GM12878 (cell line): ENCODE results near the gene CCDC195. TPM values are rescaled to one million over a fixed set of nuclear protein-coding genes. Genes with fewer than 3 reads are reported as not detected.

Experiments used
- ATAC-seq: fragments of 200-7000 bp; cut with Tn5 transposase; 3 replicates; pipeline ENCODE4 v1.9.1; 2020; ENCODE audit warnings: mild to moderate bottlenecking, moderate library complexity
- BruUV-seq: library from RNA; stranded (reverse); fragments of 400-500 nt; replicated peaks from 2 replicates; lab custom pipeline; 2021; lab: Mats Ljungman, UMichigan
- CTCF ChIA-PET: fragments of 300-600 bp; sonication (Branson Sonifier 250); formaldehyde crosslinking; extraction: SDS; loops from one replicate; lab custom pipeline; 2021; ENCODE audit warnings: inconsistent platforms; lab: Yijun Ruan, JAX
- POLR2A ChIA-PET: fragments of 350-600 bp; formaldehyde crosslinking; extraction: SDS; loops from one replicate; lab custom pipeline; 2021; ENCODE audit warnings: inconsistent platforms; lab: Charles Lee
- RAD21 ChIA-PET: fragments of 300-600 bp; sonication (Branson Sonifier 250); formaldehyde crosslinking; loops from one replicate; lab custom pipeline; 2023; ENCODE audit warnings: antibody characterized with exemption; ENCODE audit not compliant: unreplicated experiment; lab: Charles Lee
- SMC1A ChIA-PET: fragments of 300-600 bp; sonication (Branson Sonifier 250); formaldehyde crosslinking; loops from one replicate; lab custom pipeline; 2023; ENCODE audit not compliant: unreplicated experiment, uncharacterized antibody; lab: Charles Lee
- DNase-seq: peaks from one replicate; pipeline ENCODE4 v3.0.0-alpha.2; 2011; ENCODE audit warnings: low read depth, low spot score
- FAIRE-seq: peaks from 3 replicates; lab custom pipeline; 2011; peaks lifted over from hg19 to GRCh38; lab: Jason Lieb, UNC
- H2AFZ ChIP-seq: 2 replicates; pipeline ENCODE4 v1.6.0; 2011; ENCODE audit warnings: low read depth, low read length, control low read depth; ENCODE audit not compliant: control insufficient read depth
- H3K27ac ChIP-seq: 2 replicates; pipeline ENCODE4 v1.5.1; 2011; ENCODE audit warnings: control low read depth; ENCODE audit not compliant: control insufficient read depth, insufficient read depth
- H3K27me3 ChIP-seq, 2 experiments: replicated peaks in 1 of 2; 2 replicates each; pipeline versions ENCODE4 v1.6.0 to v1.6.1; 2011; ENCODE audit warnings: low read length in 1 of 2; ENCODE audit not compliant: control insufficient read depth in 2 of 2, insufficient read depth in 2 of 2
- H3K36me3 ChIP-seq, 2 experiments: 2 replicates each; pipeline ENCODE4 v1.5.1; 2011; ENCODE audit warnings: low read length in 1 of 2; ENCODE audit not compliant: control insufficient read depth in 2 of 2, insufficient read depth in 2 of 2
- H3K4me1 ChIP-seq: 2 replicates; pipeline ENCODE4 v1.6.1; 2011; ENCODE audit warnings: mild to moderate bottlenecking, low read length, moderate library complexity, mixed read lengths; ENCODE audit not compliant: control insufficient read depth, insufficient read depth
- H3K4me2 ChIP-seq: 2 replicates; pipeline ENCODE4 v1.6.0; 2011; ENCODE audit warnings: control low read depth; ENCODE audit not compliant: control insufficient read depth, insufficient read depth
- H3K4me3 ChIP-seq: fragments of 200-600 bp; sonication (generic); 2 replicates; pipeline ENCODE4 v1.5.1; 2016
- H3K79me2 ChIP-seq: 2 replicates; pipeline ENCODE4 v1.6.0; 2011; ENCODE audit warnings: low read length; ENCODE audit not compliant: control insufficient read depth, insufficient read depth
- H3K9ac ChIP-seq: 2 replicates; pipeline ENCODE4 v1.8.0; 2011; ENCODE audit warnings: low read length, control low read depth, mixed read lengths; ENCODE audit not compliant: control insufficient read depth, insufficient read depth
- H3K9me3 ChIP-seq: replicated peaks from 3 replicates; pipeline ENCODE4 v1.5.1; 2011; ENCODE audit warnings: mild to moderate bottlenecking, low read length; ENCODE audit not compliant: control insufficient read depth, insufficient read depth
- H4K20me1 ChIP-seq: 2 replicates; pipeline ENCODE4 v1.6.0; 2011; ENCODE audit not compliant: control insufficient read depth, insufficient read depth
- BCL3 ChIP-seq: IDR thresholded peaks from 2 replicates; pipeline ENCODE4 v1.6.1; 2011; ENCODE audit warnings: borderline replicate concordance, low read depth, mild to moderate bottlenecking, moderate library complexity, low read length; ENCODE audit not compliant: insufficient read depth, poor library complexity, severe bottlenecking
- CEBPB ChIP-seq, 2 experiments: fragments of 150-350 bp in 1 of 2; IDR thresholded peaks; 2 replicates each; pipeline ENCODE4 v1.6.1; 2012 to 2014; ENCODE audit warnings: low read depth in 2 of 2, low read length in 2 of 2, borderline replicate concordance in 1 of 2, inconsistent platforms in 1 of 2
- IRF4 ChIP-seq: IDR thresholded peaks from 2 replicates; pipeline ENCODE4 v1.6.1; 2011; ENCODE audit warnings: low read depth, low read length
- MXI1 ChIP-seq: fragments of 150-350 bp; IDR thresholded peaks from 2 replicates; pipeline ENCODE4 v1.6.1; 2011; ENCODE audit warnings: low read depth, mild to moderate bottlenecking, inconsistent platforms, low read length, improper control_type of control experiment
- NFYB ChIP-seq: IDR thresholded peaks from 2 replicates; pipeline ENCODE4 v1.6.1; 2011; ENCODE audit warnings: low read depth, mild to moderate bottlenecking, low read length, improper control_type of control experiment, moderate library complexity; ENCODE audit not compliant: insufficient read depth
- NR2C1 ChIP-seq: fragments of 450-650 bp; IDR thresholded peaks from 2 replicates; pipeline ENCODE4 v1.6.1; 2017; ENCODE audit warnings: antibody characterized with exemption, mild to moderate bottlenecking, moderate library complexity
- NR2F1 ChIP-seq: fragments of 450-650 bp; conservative IDR thresholded peaks from 2 replicates; pipeline ENCODE4 v1.6.1; 2017; ENCODE audit warnings: mild to moderate bottlenecking
- PKNOX1 ChIP-seq: fragments of 450-650 bp; IDR thresholded peaks from 2 replicates; pipeline ENCODE4 v1.6.1; 2016; ENCODE audit warnings: mild to moderate bottlenecking
- USF2 ChIP-seq: IDR thresholded peaks from 2 replicates; pipeline ENCODE4 v1.6.1; 2011; ENCODE audit warnings: low read depth, low read length, improper control_type of control experiment, borderline replicate concordance
- ZBED1 ChIP-seq: IDR thresholded peaks from 2 replicates; pipeline ENCODE4 v1.6.1; 2016; ENCODE audit warnings: borderline replicate concordance
- WGBS: methylation state at CpG from one replicate; pipeline ENCODE4 v1.1.6; 2016; ENCODE audit warnings: low lambda C conversion rate; ENCODE audit not compliant: insufficient replicate concordance, insufficient coverage; ENCODE audit errors: missing lambda C conversion rate; 5-methylcytosine and 5-hydroxymethylcytosine counted together
- in situ Hi-C: fragments of 300-500 bp; cut with MboI; formaldehyde crosslinking; loops from 9 replicates; pipeline ENCODE4 v1.14.3; 2018; ENCODE audit warnings: mixed read lengths
- intact Hi-C: fragments of 100-400 bp; cut with micrococcal nuclease; formaldehyde crosslinking; loops from one replicate; pipeline ENCODE4 v1.14.2; 2022; ENCODE audit not compliant: unreplicated experiment
- polyA plus RNA-seq, 11 experiments: library from polyadenylated mRNA; depleted of rRNA in 4 of 11; unstranded in 6 of 11; stranded (reverse) in 5 of 11; fragments of >200 nt; fragmentation: Nextera tagmentation in 4 of 11; fragmentation: Illumina TruSeq in 1 of 11; extraction: Ambion mirVana in 4 of 11; extraction: Trizol in 1 of 11; gene quantifications; 1 replicate in 1 of 11; 2 replicates in 10 of 11; pipeline versions ENCODE4 v1.2.1 to v1.2.3, GENCODE V29; 2011 to 2016; ENCODE audit warnings: inconsistent platforms in 2 of 11, missing spikeins in 2 of 11, low read depth in 1 of 11
- total RNA-seq, 4 experiments: library from RNA; depleted of rRNA in 3 of 4; stranded (reverse); fragments of >200 nt in 3 of 4; fragmentation: Illumina TruSeq in 1 of 4; extraction: Trizol in 1 of 4; gene quantifications; 2 replicates each; pipeline versions ENCODE4 v1.2.1 to v1.2.3, GENCODE V29; 2013 to 2021

CCDC195 gene
- total and polyA plus RNA-seq, 10 of the 15 experiments (the other 5 are each of a cell fraction or from before 2014, with no cell fraction given): not detected

- no peak overlapping the region for H3K4me2 ChIP-seq
Measured at GRCh38 chr2:224668123-224668909, 47.8 kb downstream of the CCDC195 start.

GRCh38 chr2:224666951-224667553 is 49.1 kb downstream of the CCDC195 start:
- RAD21 ChIA-PET: interaction anchor here (0.7 to 0.9 kb wide), 3 partner anchors 16 to 56 kb away, joined by 3 to 5 read pairs (median 3); no protein-coding TSS in a partner anchor
- POLR2A ChIA-PET: interaction anchor here (0.7 kb wide), 1 partner anchor 28 kb away, joined by 3 read pairs; no protein-coding TSS in a partner anchor
- SMC1A ChIA-PET: interaction anchor here (0.7 to 1.3 kb wide), 6 partner anchors 13 to 163 kb away, joined by 3 to 5 read pairs (median 3); no protein-coding TSS in a partner anchor
- peaks cover 3% of the 10 kb centered on the region for H3K4me1 ChIP-seq
- no peak overlapping the region for H3K9ac ChIP-seq
- WGBS: 8% methylated on average over 2 of the region's 2 CpGs
- DNase-seq: peak; percentile 92
- peak overlapping the region; percentile 48 for H3K27ac ChIP-seq
- in situ Hi-C loops: no loop called here
- H3K27me3 ChIP-seq: no peaks in the 10 kb centered on the region
- H3K9me3 ChIP-seq: peaks cover 11% of the 10 kb centered on the region; the same call in 2 of the 3 replicates
- peak overlapping the region; percentile 57 for H3K4me2 ChIP-seq
- CTCF ChIA-PET: interaction anchor here (0.6 to 1.3 kb wide), 4 partner anchors 10 to 220 kb away, joined by 3 to 6 read pairs (median 4); no protein-coding TSS in a partner anchor
- H4K20me1 ChIP-seq: no peaks in the 10 kb centered on the region
- H3K4me3 ChIP-seq: 0 out of 2 replicates have a peak overlapping the region, but pooled peaks have one; percentile 10
- no peaks in the 10 kb centered on the region for H3K36me3 ChIP-seq
- H2AFZ ChIP-seq: no peak overlapping the region; the same call in 1 of the 2 replicates
- ATAC-seq: peak; percentile 97
- FAIRE-seq: peak; percentile 96
- BruUV-seq: no TSS peak
- H3K79me2 ChIP-seq: no peaks in the 10 kb centered on the region
- intact Hi-C loops: loop anchor here (1.0 to 10.0 kb wide), 4 partner anchors 85 to 378 kb away; partner anchors contain the start of gene DOCK10
- TF ChIP-seq PKNOX1: peak; percentile 46
- TF ChIP-seq CEBPB (IDR thresholded peaks at IDR 0.05; ENCODE audit: borderline replicate concordance in 1 of 2, low read depth in 2 of 2, low read length in 2 of 2): peak; percentile 28 to 85; a peak in 2 of 4 replicates
- peak; percentile 66; the same call in 1 of the 2 replicates for TF ChIP-seq ZBED1
- TF ChIP-seq USF2: no peak
- TF ChIP-seq NR2F1: peak; percentile 90
- peak; percentile 45 for TF ChIP-seq BCL3
- TF ChIP-seq NFYB: no peak
- peak; percentile 79; the same call in 1 of the 2 replicates for TF ChIP-seq IRF4
- TF ChIP-seq NR2C1: no peak

More at GRCh38 chr2:224668123-224668909, 47.8 kb downstream of the CCDC195 start:
- DNase-seq (no peak), ATAC-seq (no peak), FAIRE-seq (no peak)
- Histone ChIP-seq H3K9me3 (peaks cover 11% of the 10 kb centered on the region; the same call in 2 of the 3 replicates), H2AFZ (no peak overlapping the region), H3K4me1 (peaks cover 3% of the 10 kb centered on the region), H3K9ac (no peak overlapping the region), H3K36me3 (no peaks in the 10 kb centered on the region), H3K27ac (no peak overlapping the region), H3K27me3 (no peaks in the 10 kb centered on the region), H4K20me1 (no peaks in the 10 kb centered on the region), H3K79me2 (no peaks in the 10 kb centered on the region), H3K4me3 (no peak overlapping the region)
- ChIA-PET POLR2A (interaction anchor here (0.7 kb wide), 1 partner anchor 199 kb away, joined by 4 read pairs; no protein-coding TSS in a partner anchor), RAD21 (no interaction called here), CTCF (no interaction called here), SMC1A (no interaction called here)
- in situ Hi-C loops (no loop called here), intact Hi-C loops (loop anchor here (5.0 to 10.0 kb wide), 3 partner anchors 84 to 376 kb away; partner anchors contain the start of gene DOCK10)
- no TSS peak for BruUV-seq
- TF ChIP-seq MXI1: no peak
- WGBS: 97% methylated on average over 12 of the region's 12 CpGs
